Gastroesophageal sphincter (tissue), 3 donors: ENCODE measurements around the gene TYW1.
"Not testable (repeated sequence)": the region's sequence is repeated elsewhere in the genome, so short reads cannot be mapped to it uniquely, and the experiment has no call there.

Experiments
- CTCF ChIP-seq, 4 experiments: fragments of 200-600 bp in 2 of 4; fragments of 450-650 bp in 2 of 4; sonication (generic) in 1 of 4; IDR thresholded peaks; one replicate each; pipeline ENCODE4 v1.5.1; 2017 to 2019; ENCODE audit warnings: antibody characterized with exemption in 4 of 4, mild to moderate bottlenecking in 2 of 4, moderate library complexity in 2 of 4
- POLR2A ChIP-seq, 2 donors: fragments of 450-650 bp; IDR thresholded peaks; one replicate each; pipeline ENCODE4 v1.6.1; 2017; ENCODE audit warnings: antibody characterized with exemption in 2 of 2, mild to moderate bottlenecking in 2 of 2, moderate library complexity in 1 of 2

GRCh38 chr7:67061321-67061720 lies 64.7 kb downstream of the TYW1 start:
- TF ChIP-seq CTCF, POLR2A (IDR thresholded peaks at IDR 0.05): not testable (repeated sequence)
